ENCODE data around the gene SLC8A1.

Gene SLC8A1

DNA sequence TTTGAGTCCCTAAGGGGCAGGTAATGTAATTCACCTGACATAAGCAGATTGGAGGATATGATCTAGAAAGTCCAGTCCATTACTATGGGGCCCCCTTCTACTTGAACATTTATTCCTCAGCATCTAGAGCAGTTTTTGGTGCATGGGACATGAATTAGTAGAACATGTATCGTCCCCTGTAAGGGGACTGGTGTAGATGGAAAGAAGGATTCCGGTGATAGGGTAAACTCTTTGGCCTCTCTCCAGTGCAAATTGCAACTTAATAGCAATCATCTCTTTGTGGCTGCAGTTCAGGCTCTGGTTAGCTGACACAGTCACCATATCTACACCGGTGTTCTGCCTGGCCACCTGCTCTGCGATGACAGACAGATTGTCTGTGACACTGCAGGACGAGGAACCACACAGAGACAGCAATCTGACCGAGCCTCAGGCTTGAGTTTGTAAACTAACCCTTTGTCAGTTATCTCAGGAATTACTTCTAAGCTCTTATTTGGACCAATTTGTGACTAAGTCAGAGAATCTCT is 6.4 kb upstream of the SLC8A1 start:
- no peak for DNase-seq (ENCODE audit: low spot score)
- no peak for FAIRE-seq

DNA sequence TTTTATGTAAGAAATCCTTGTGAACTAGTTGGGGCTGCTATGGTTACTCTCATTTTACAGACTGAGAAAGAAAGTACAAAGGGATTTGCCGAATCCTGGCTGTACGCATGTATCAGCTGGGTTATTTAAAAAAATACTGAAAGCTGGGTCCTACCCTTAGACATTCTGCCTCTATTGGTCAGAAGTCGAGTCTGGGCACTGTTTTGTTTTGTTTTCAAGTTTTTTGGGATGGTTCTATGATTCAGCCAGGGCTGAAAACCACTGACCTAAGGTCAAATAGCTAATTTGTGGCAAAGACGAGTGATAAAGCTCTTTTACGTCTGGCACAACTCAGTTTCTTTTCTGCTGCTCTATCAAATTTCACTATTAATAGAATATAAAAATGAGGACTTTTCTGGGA is 5.9 kb upstream of the SLC8A1 start:
- FAIRE-seq, result peak; percentile 38
- no peak for DNase-seq (ENCODE audit: low spot score)

DNA sequence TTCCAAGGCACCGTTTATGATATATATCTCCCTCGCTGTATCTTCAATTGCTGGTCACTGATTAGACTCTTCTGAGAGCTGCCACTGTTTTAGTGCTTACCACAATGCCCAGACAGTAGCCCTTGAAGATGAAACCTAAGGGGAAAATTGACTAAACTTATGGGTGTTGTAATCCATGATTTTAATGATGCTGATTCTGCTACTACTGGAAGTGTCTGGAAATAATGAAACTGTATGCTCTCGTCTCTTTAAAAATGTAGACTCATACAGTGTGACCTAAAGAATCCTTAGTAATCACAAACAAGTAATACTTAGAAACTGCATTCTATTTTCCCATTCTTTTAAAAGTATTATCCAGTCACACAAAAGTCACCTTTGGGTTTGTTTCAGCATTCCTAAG is 5.5 kb upstream of the SLC8A1 start:
- no peak for DNase-seq (ENCODE audit: low spot score)

DNA sequence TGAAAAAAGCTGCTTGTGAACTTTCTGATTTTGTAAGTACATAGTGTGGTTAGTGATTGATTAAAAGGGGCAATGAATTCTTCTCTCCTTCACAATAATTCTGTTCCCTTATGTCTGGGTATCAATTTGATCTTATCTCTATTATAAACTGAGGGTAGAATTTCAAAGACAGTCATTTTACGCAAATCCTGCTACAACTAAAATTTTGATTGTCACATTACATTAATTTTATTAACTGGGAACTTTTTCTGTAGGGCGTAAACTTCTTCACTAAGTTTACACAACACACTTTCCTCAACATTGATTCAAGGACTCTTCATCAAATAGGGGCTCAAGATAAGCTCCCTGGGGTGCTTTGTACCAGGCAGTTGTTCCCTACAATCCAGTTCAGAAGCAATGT is 5.0 kb upstream of the SLC8A1 start:
- FAIRE-seq (no peak), DNase-seq (ENCODE audit: low spot score) (no peak)

More for the DNA sequence above, 5.5 kb upstream of the SLC8A1 start:
- FAIRE-seq, result no peak

DNA sequence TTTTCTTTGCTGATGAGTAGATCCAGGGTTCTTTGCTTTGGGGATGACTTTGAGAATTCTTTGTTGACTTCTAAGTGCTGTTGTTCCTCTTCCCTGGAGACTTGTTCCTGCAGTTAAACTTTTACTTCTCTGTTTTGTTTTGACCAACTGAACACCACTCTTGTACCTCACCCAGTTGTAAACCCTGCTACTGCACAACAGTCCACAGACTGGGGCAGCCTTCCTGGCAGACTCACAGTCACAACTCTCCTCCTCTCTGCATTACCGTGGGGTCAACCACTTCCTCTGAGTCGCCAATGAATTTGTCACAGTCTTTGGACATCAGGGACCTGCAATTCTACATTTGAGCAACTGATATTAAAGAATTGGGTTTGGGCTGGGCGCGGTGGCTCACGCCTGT is 3.8 kb upstream of the SLC8A1 start:
- peak; percentile 49 for DNase-seq (ENCODE audit: low spot score)
- FAIRE-seq, result no peak

DNA sequence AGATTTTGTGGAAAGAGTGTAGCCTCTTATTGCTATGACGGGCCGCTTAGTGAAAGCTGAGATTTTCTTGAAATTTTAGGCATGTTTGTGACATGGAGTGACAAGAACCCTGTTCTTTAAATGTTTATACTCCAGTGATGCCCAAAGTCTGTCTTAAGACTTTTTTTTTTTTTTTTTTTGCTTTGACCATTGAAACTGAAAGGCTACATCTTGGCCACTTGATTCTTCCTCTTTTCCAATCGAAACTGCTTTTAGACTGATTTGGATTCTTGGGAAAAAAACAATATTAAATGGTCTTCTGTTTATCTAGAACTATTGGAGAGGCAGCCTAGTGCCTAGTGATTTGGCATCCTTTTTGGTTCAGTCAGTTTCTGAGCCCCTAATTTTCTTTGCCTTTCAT is 2.4 kb upstream of the SLC8A1 start:
- DNase-seq (ENCODE audit: low spot score), result no peak
- FAIRE-seq, result no peak

DNA sequence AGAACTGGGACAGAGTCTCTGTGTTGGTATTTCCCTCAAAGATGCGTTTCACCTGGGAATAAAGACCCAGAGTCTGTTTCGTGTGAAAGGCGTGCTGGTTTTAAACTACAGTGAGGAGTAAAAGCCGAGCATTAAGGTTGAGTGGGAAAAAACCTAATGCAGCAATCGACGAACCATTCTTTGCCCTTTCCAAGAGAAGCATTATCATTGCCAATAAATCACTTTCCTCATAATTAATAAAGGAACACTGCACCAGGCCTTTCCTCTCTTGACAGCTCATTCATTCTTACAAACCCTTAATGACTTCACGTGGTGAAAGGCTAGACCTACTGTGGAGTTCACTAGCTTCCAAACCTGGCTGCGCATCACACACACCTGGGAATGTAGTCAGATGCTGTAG is 896 bp upstream of the SLC8A1 start:
- DNase-seq (ENCODE audit: low spot score), result no peak
- FAIRE-seq, result no peak

DNA sequence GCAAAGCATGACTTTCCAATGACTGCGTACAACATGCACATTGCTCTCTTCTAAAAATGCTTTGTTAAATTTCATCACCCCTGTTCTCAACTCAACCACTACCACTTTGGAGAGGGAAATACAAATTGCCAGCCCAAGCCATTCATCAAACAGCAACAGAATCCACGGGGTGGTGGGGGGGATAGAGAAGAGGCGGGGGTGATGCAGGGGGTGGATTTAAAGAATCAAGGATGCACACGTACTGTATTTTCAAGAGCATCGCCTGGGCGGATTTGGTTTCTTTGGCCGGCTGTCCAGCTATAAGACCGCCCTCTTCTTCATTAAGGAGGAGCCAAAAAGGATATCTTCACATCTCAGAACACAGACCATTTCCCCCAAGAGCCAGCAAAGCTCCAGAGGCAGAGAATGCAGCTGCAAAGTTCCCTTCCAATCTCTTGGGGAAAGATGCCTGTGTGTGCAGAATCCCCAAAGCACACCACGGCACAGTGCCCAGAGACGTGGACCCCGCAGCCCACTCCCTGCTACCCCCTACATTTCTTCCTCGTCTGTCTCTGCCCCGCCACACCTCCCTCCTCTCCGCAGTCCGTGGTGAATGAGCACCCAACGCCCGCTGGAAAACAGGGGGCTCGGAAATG is 977 bp downstream of the SLC8A1 start:
- FAIRE-seq (no peak), DNase-seq (ENCODE audit: low spot score) (peak; percentile 36)

DNA sequence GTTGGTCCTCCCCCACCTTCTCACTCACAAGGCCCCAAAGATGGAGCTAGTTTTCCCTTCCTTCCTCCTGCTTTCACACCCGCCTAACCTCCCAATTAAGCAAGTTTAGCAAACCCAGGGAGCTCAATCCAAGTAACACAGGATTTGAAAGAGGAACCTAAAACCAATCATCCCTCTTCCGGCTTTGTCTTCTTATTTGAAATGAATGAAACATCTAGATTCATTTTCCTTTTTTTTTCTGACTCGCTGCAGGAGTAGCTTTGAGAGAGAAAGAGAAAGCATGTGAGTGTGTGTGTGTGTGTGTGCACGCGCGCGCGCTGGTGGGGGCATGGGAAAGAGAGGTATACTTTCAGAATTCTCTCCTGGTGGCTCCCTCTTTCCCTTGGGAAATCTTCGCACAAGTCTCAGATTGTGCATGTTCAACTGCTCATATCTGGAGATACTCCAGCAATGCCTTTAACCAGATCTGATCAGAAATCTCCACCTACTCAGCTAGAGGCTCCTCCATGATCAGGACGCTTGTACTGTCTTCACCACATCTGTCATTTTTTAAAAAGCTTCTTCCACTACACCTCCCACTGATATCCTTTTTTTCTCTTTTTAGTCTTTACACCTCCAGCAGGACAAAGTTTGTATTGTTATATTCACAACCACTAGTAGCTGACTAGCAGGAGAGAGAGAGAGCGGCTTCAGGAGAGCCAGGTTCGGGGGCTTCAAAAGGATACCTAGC is 1.7 kb downstream of the SLC8A1 start:
- no peak for FAIRE-seq
- DNase-seq (ENCODE audit: low spot score), result peak; percentile 36

DNA sequence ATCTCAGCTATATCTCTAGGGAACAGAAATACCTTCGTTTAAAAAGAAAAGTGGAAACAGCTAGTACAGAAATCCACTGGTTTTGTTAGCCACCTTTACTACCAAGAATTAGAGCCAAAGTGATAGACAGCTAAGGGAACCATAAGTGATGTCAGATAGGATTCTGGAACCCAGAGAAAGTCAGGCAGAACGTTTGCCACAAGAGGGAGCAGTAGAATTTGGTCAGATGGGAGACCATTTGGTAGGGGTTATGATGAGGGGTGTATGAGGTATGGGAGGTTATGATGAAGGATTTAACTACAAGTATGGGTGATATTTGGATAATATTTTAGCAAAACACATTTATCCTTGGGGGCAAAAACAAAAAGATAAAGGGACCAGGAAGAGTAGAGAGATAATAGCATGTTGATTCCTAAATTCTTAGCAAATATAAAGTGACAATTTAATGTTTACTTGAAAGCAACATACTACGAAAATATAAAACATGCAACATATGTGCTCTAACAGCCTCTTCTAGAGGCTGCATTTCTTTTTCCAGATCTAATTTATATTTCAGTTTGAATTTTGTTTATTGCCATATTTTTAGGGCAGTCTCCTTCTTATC is 3.3 kb downstream of the SLC8A1 start:
- FAIRE-seq (no peak), DNase-seq (ENCODE audit: low spot score) (no peak)

DNA sequence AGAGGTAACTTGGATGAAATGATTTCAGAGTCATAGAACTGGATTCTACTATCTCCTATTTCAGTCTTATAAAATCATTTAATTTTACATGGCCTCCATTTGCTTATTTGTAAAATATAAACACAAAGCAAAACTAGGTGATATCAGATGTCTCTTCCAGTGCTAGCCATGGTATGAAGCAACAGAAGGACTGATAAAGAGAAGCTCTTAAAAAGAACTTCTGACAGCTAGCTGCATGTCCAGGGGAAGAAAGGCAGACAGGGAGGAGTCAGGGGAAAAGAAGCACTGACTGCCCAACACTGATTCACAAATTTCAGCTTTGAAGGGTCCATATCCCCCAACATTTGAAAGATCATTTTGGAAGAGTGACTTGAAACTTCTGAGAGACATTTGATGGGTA is 6.4 kb downstream of the SLC8A1 start:
- no peak for FAIRE-seq
- DNase-seq (ENCODE audit: low spot score), result no peak

DNA sequence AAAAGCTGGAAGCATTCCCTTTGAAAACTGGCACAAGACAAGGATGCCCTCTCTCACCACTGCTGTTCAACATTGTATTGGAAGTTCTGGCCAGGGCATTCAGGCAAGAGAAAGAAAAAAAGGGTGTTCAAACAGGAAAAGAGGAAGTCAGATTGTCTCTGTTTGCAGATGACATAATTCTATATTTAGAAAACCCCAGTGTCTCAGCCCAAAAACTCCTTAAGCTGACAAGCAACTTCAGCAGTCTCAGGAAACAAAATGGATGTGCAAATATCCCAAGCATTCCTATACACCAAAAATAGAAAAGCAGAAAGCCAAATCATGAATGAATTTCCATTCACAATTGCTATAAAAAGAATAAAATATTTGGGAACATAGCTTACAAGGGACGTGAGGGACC is 11.1 kb downstream of the SLC8A1 start:
- DNase-seq (ENCODE audit: low spot score) (no peak), FAIRE-seq (no peak)

DNA sequence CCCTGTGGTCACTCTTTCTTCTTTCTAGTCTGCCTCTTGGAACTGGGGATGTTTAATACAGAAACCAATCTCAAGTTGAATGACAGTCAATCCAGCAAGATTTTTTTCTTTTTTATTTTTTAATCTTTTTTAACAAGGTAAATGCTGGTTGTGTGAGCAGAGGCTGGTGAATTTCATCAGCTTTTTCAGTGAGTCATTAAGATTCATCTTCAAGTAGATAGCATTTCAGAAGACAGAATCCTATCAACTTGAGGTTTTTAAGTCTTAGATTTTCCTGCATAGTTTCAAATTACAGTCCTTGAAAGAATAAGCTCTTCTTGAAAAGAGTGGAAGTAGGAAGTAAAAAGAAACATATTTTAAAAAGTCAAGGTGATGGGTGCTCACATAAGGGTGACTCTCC is 12.4 kb downstream of the SLC8A1 start:
- DNase-seq (ENCODE audit: low spot score) (no peak), FAIRE-seq (peak; percentile 62)

DNA sequence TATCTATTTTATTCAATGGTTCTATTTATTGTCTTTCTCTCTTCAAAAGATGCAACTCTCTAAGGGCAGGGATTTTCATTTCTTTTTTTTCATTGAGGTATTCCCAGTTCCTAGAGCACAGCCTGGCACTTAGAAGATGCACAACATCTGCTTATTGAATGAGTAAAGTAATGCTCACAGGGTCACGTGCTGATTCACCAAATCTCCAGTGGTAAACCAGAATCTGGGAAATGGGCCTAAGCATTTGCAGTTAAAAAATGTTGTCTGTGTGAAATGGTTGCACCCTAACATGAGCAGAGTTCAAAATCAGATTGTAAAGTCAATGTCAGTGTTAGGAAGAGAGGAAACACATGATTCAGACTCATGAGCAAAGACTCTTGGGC is 15.8 kb downstream of the SLC8A1 start:
- FAIRE-seq, result no peak
- peak; percentile 21 for DNase-seq (ENCODE audit: low spot score)

DNA sequence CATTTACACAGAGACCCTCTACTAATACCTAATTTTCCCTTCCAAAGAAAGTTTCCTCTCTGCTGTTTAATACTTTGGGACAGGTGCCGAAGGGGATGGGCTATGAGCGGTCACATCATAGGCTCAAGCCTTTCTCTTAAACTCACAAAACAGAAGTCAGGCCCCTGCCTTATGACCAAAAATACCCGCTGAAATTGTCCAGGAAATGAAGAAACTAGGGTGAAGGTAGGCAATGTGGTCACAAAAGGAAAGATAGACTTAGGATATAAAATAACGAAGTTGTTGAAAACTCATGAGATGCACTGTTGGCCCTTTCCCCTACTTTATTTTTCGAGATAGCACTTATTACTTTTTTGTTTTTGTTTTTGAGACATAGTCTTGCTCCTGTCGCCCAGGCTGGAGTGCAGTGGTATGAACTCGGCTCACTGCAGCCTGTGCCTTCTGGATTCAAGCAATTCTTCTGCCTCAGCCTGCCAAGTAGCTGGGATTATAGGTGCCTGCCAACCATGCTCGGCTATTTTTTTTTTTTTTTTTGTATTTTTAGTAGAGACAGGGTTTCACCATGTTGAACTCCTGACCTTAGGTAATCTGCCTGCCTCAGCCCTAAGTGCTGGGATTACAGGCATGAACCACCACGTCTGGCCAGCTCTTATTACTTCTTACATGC is 16.3 kb downstream of the SLC8A1 start:
- DNase-seq (ENCODE audit: low spot score) (no peak), FAIRE-seq (no peak)

DNA sequence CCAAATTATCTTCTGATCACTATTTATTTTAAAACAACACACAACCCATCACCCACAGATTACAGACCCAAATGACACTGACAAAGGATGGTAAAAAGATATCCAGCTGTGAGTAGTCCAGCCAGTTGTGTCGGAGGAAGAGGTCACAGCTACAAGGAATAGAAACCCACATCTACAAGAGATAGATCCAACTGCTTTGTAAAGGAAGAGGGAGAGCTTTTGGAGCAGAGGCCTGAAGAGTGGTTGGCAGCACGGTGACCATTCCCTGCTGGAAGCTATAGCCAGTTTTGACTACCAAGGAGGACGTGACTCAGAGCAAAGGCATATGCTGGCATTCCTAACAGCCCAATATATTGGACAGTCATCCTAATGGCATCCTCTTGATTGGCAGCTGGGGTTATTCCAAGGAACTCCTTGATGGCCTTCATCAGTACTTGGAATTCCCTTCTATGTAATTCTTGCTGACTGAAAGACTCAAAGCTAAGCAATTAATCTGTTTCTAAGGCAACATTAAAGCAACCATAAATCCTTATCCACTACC is 17.1 kb downstream of the SLC8A1 start:
- FAIRE-seq, result peak; percentile 98

DNA sequence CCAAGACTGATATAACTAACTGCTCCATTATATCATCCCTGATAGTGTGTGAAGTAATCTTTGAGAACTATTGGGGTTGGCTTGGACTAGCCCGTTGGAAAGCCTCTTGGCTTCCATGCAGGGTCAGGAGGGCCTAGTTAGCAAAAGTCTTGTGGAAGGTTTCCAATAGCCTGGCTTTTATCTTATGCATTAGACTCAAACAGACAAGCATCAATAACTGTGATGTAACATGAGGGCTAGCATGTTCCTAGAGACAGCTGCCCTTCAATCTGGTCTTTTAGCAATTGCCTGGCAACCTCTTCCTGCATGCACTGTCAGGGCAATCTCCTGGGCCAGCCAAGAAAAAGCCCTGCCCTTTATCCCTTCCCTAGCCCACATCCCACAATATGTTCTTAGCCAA is 18.2 kb downstream of the SLC8A1 start:
- DNase-seq (ENCODE audit: low spot score) (no peak), FAIRE-seq (no peak)

More for the DNA sequence above, 17.1 kb downstream of the SLC8A1 start:
- peak; percentile 100 for DNase-seq (ENCODE audit: low spot score)

DNA sequence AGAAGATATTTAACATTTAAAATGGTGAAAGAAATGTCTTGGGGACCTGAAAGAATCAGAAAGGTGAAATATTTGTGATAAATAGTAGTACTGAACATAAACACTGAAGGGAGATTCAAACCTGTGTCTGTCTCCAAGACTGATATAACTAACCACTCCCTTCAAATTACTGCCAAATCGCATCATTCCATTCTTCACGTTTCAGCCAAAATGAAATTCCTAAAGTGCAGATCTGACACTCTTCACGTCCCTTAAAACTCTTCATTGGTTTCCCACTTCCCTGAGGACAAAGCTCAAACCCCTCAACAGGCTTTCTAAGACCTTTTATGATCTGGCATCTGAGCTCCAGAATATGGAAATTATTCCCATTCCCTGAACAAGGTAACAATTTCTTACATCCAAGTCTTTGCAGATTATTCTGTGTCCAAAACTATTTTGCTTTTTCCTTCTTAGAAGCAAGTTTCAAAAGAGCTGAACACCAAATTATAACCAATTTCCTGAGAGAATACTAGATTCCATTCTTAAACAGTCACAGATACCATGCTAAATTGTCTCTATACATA is 18.9 kb downstream of the SLC8A1 start:
- DNase-seq (ENCODE audit: low spot score) (no peak), FAIRE-seq (no peak)

DNA sequence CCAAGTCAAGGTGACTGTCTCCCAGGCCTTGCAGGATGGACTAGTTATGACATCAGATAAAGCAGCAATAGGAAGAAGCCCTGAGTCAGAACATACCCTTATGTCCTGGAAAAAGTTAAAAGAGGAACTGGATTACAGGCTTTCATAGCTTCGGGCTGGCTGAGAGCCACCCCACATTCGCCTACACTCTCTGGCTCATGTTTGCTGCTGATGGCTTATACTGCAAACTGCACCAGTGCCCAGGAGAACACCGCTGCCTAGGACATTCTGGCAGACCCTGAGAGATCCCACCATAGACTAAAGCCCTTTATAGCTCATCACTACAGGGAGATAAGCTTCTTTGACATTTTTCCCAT is 20.3 kb downstream of the SLC8A1 start:
- DNase-seq (ENCODE audit: low spot score), result peak; percentile 36
- no peak for FAIRE-seq

DNA sequence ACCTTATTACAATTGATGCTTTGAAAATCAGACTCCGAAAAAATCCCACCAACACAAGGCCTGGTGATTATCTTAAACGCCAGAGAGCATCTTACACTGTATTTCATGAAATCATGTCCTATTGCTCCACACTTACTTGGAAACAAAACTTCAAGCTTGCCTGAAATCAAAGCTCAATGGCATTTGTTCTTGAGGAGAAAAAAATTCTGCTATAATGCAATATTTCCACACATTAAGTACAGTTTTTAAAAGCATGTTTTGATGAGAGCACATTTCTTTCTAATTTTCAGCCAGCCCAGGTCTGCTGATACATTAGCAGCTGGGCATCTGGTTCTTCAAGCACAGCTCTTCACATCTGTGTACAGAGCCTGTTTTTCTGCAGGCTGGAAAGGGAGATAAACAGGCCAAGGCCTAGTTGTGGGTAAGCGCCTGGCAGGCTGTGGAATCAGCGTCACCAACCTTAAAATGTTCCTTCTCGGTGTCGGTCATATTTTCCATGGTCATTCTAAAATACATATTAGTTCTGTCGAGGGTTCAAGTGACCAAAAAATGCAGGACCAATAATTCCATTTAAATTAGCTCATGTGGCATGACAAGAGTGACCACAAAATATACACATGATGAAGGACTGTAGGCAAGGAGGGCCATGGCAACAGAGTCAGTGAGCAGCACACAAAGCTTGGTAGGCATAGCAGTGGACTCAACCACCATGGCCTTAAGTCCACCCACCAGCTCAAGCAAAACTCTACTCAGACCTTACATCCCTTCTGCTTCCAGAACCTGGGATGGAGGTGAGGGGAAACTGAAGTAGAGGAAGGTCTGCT is 20.9 kb downstream of the SLC8A1 start:
- FAIRE-seq (no peak), DNase-seq (ENCODE audit: low spot score) (peak; percentile 24)

DNA sequence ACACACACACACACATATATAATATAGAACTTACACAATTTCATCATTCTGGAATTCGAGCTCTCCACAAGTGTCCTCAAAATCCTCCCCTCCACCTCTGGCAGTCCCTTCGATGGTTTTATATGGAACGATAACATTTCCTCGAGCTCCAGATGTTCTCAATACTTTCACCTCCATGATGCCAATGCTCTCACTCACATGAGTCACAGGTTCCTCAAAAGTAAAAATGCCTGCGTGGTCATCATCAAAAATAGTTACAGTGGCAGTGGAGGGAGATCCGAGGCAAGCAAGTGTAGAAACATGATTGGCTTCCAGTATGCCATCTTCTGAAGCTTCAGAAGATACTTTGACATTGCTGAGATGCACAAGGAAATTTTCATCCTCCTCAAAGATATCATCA is 23.5 kb downstream of the SLC8A1 start:
- FAIRE-seq, result no peak
- no peak for DNase-seq (ENCODE audit: low spot score)
